Activated CD4-positive, alpha-beta T cell treated with anti-CD3 and anti-CD28 coated beads, Interleukin-2, amount 10 ng/mL, durations not matched to agents 7 days and 5 days (primary cell): ENCODE measurements around the gene PHF1. TPM values are rescaled to one million over a fixed set of nuclear protein-coding genes. Genes with fewer than 3 reads are reported as not detected.
"Not testable (repeated sequence)": the region's sequence is repeated elsewhere in the genome, so short reads cannot be mapped to it uniquely, and the experiment has no call there.

Source experiments
- CTCF ChIA-PET: fragments of 350-600 bp; sonication (Branson Sonifier 250); formaldehyde crosslinking; loops from one replicate; lab custom pipeline; 2021; ENCODE audit warnings: antibody characterized with exemption; lab: Charles Lee
- POLR2A ChIA-PET: fragments of 350-600 bp; sonication (Branson Sonifier 250); formaldehyde crosslinking; loops from one replicate; lab custom pipeline; 2021; ENCODE audit warnings: antibody characterized with exemption; lab: Charles Lee
- DNase-seq: peaks from one replicate; pipeline ENCODE4 v3.0.0-alpha.2; 2020
- H3K27ac Mint-ChIP-seq: one replicate; pipeline ENCODE4 v1.8.0; 2021; ENCODE audit warnings: mild to moderate bottlenecking, moderate library complexity, mixed read lengths
- H3K27me3 Mint-ChIP-seq: one replicate; pipeline ENCODE4 v1.8.0; 2021; ENCODE audit warnings: mixed read lengths
- H3K36me3 Mint-ChIP-seq: one replicate; pipeline ENCODE4 v1.8.0; 2021; ENCODE audit warnings: low read depth, mixed read lengths
- H3K4me1 Mint-ChIP-seq: one replicate; pipeline ENCODE4 v1.8.0; 2021; ENCODE audit warnings: mixed read lengths
- H3K4me3 Mint-ChIP-seq: one replicate; pipeline ENCODE4 v1.8.0; 2021; ENCODE audit warnings: mild to moderate bottlenecking, moderate library complexity, mixed read lengths
- H3K9me3 Mint-ChIP-seq: one replicate; pipeline ENCODE4 v1.8.0; 2021; ENCODE audit warnings: mixed read lengths
- total RNA-seq, 2 experiments: library from RNA; stranded (reverse); gene quantifications; one replicate each; pipeline ENCODE4 v1.2.3, GENCODE V29; 2021

PHF1 gene
- total RNA-seq, 2 experiments from 2014 or later, result 34.2 to 37.7 TPM

- Mint-ChIP-seq H3K9me3 (no peaks in the 10 kb centered on the region), H3K4me3 (no peak overlapping the region), H3K4me1 (peaks cover 46% of the 10 kb centered on the region), H3K27ac (no peak overlapping the region), H3K27me3 (no peaks in the 10 kb centered on the region), H3K36me3 (peaks cover 66% of the 10 kb centered on the region)
- CTCF ChIA-PET, result interaction anchor here (0.5 to 1.6 kb wide), 2 partner anchors 13 to 1252 kb away, joined by 3 to 5 read pairs; no protein-coding TSS in a partner anchor
- POLR2A ChIA-PET, result no interaction called here
- DNase-seq, result no peak
Observed at GRCh38 chr6:33397541-33397940, 13.3 kb upstream of the PHF1 start.

GRCh38 chr6:33398601-33399000 lies 12.2 kb upstream of the PHF1 start:
- Mint-ChIP-seq H3K36me3 (peaks cover 68% of the 10 kb centered on the region), H3K4me1 (peaks cover 42% of the 10 kb centered on the region), H3K27ac (peak overlapping the region; percentile 36)
- DNase-seq, POLR2A ChIA-PET, H3K9me3 Mint-ChIP-seq, H3K4me3 Mint-ChIP-seq, H3K27me3 Mint-ChIP-seq: not testable (repeated sequence)
- CTCF ChIA-PET, result interaction anchor here (1.6 kb wide), 1 partner anchor 11 kb away, joined by 3 read pairs; no protein-coding TSS in a partner anchor

- H3K4me3 Mint-ChIP-seq, POLR2A ChIA-PET, CTCF ChIA-PET, DNase-seq, H3K27ac Mint-ChIP-seq, H3K27me3 Mint-ChIP-seq, H3K9me3 Mint-ChIP-seq: not testable (repeated sequence)
- H3K4me1 Mint-ChIP-seq, result peaks cover 41% of the 10 kb centered on the region
- H3K36me3 Mint-ChIP-seq, result peaks cover 68% of the 10 kb centered on the region
Observed at GRCh38 chr6:33399881-33400280, 10.9 kb upstream of the PHF1 start.

- Mint-ChIP-seq H3K9me3 (no peaks in the 10 kb centered on the region), H3K27me3 (no peaks in the 10 kb centered on the region), H3K36me3 (peaks cover 78% of the 10 kb centered on the region), H3K4me3 (no peak overlapping the region), H3K4me1 (peaks cover 43% of the 10 kb centered on the region), H3K27ac (peak overlapping the region; percentile 17)
- ChIA-PET POLR2A (no interaction called here), CTCF (interaction anchor here (1.0 to 1.1 kb wide), 2 partner anchors 9 to 11 kb away, joined by 3 read pairs; no protein-coding TSS in a partner anchor)
- no peak for DNase-seq
Observed at GRCh38 chr6:33404884-33405283, 5.9 kb upstream of the PHF1 start.

GRCh38 chr6:33405386-33405940 lies 5.4 kb upstream of the PHF1 start:
- Mint-ChIP-seq H3K27me3 (no peaks in the 10 kb centered on the region), H3K4me3 (no peak overlapping the region), H3K36me3 (peaks cover 76% of the 10 kb centered on the region), H3K4me1 (peaks cover 46% of the 10 kb centered on the region), H3K27ac (peak overlapping the region; percentile 69), H3K9me3 (no peaks in the 10 kb centered on the region)
- ChIA-PET CTCF (interaction anchor here (0.9 to 1.1 kb wide), 4 partner anchors 9 to 13 kb away, joined by 3 to 4 read pairs (median 3); partner anchors contain the start of gene KIFC1), POLR2A (no interaction called here)
- DNase-seq, result no peak

GRCh38 chr6:33406126-33406525 lies 4.7 kb upstream of the PHF1 start:
- Mint-ChIP-seq H3K27me3 (no peaks in the 10 kb centered on the region), H3K27ac (peak overlapping the region; percentile 81), H3K36me3 (peaks cover 71% of the 10 kb centered on the region), H3K9me3 (no peaks in the 10 kb centered on the region), H3K4me3 (no peak overlapping the region), H3K4me1 (peaks cover 46% of the 10 kb centered on the region)
- CTCF ChIA-PET, result interaction anchor here (0.9 kb wide), 2 partner anchors 11 to 14 kb away, joined by 3 to 4 read pairs; partner anchors contain the start of gene KIFC1
- POLR2A ChIA-PET, result no interaction called here
- no peak for DNase-seq

GRCh38 chr6:33407132-33407718 lies 3.6 kb upstream of the PHF1 start:
- no peak overlapping the region for H3K27ac Mint-ChIP-seq
- CTCF ChIA-PET, result interaction anchor here (0.6 to 1.9 kb wide), 4 partner anchors 12 to 557 kb away, joined by 3 to 5 read pairs (median 4); no protein-coding TSS in a partner anchor
- H3K9me3 Mint-ChIP-seq, result no peaks in the 10 kb centered on the region
- H3K4me3 Mint-ChIP-seq, result no peak overlapping the region
- H3K36me3 Mint-ChIP-seq, result peaks cover 65% of the 10 kb centered on the region
- no peaks in the 10 kb centered on the region for H3K27me3 Mint-ChIP-seq
- peaks cover 52% of the 10 kb centered on the region for H3K4me1 Mint-ChIP-seq
- POLR2A ChIA-PET, result no interaction called here
- DNase-seq, result no peak

- Mint-ChIP-seq H3K27ac (peak overlapping the region; percentile 97), H3K4me1 (peaks cover 61% of the 10 kb centered on the region), H3K4me3 (peak overlapping the region; percentile 78), H3K27me3 (no peaks in the 10 kb centered on the region), H3K36me3 (peaks cover 60% of the 10 kb centered on the region), H3K9me3 (no peaks in the 10 kb centered on the region)
- DNase-seq, result peak; percentile 97
- POLR2A ChIA-PET, result interaction anchor here (1.0 to 1.4 kb wide), 3 partner anchors 10 to 66 kb away, joined by 3 read pairs; partner anchors contain the start of gene SYNGAP1
- CTCF ChIA-PET, result interaction anchor here (0.7 to 1.2 kb wide), 4 partner anchors 9 to 162 kb away, joined by 3 read pairs; no protein-coding TSS in a partner anchor
Observed at GRCh38 chr6:33410050-33410710, 634 bp upstream of the PHF1 start.

- POLR2A ChIA-PET, result interaction anchor here (0.6 kb wide), 1 partner anchor 159 kb away, joined by 4 read pairs; no protein-coding TSS in a partner anchor
- H3K27ac Mint-ChIP-seq, result peak overlapping the region; percentile 82
- H3K9me3 Mint-ChIP-seq, result no peaks in the 10 kb centered on the region
- CTCF ChIA-PET, result interaction anchor here (1.1 kb wide), 1 partner anchor 15 kb away, joined by 3 read pairs; no protein-coding TSS in a partner anchor
- no peak for DNase-seq
- peaks cover 65% of the 10 kb centered on the region for H3K4me1 Mint-ChIP-seq
- H3K27me3 Mint-ChIP-seq, result no peaks in the 10 kb centered on the region
- H3K36me3 Mint-ChIP-seq, result peaks cover 53% of the 10 kb centered on the region
- H3K4me3 Mint-ChIP-seq, result peak overlapping the region; percentile 74
Observed at GRCh38 chr6:33411632-33412005, 805 bp downstream of the PHF1 start.

GRCh38 chr6:33412140-33413009 lies 1.6 kb downstream of the PHF1 start:
- ChIA-PET CTCF (interaction anchor here (1.1 kb wide), 1 partner anchor 16 kb away, joined by 3 read pairs; no protein-coding TSS in a partner anchor), POLR2A (no interaction called here)
- Mint-ChIP-seq H3K9me3 (no peaks in the 10 kb centered on the region), H3K4me3 (peak overlapping the region; percentile 55), H3K36me3 (peaks cover 48% of the 10 kb centered on the region), H3K4me1 (peaks cover 71% of the 10 kb centered on the region), H3K27me3 (no peaks in the 10 kb centered on the region), H3K27ac (peak overlapping the region; percentile 82)
- no peak for DNase-seq

- ChIA-PET POLR2A (no interaction called here), CTCF (no interaction called here)
- Mint-ChIP-seq H3K27me3 (no peaks in the 10 kb centered on the region), H3K9me3 (no peaks in the 10 kb centered on the region), H3K27ac (peak overlapping the region; percentile 75), H3K4me1 (peaks cover 65% of the 10 kb centered on the region), H3K4me3 (no peak overlapping the region), H3K36me3 (peaks cover 43% of the 10 kb centered on the region)
- no peak for DNase-seq
Observed at GRCh38 chr6:33413241-33414120, 2.7 kb downstream of the PHF1 start.
